Neuronal stem cell (in vitro differentiated cells): Measurements from ENCODE around the gene ENPP6.
A peak's percentile ranks its signal among the peaks of the same experiment; 100 is the strongest.

Experiments
- DNase-seq: peaks from one replicate; pipeline ENCODE4 v3.0.0-alpha.2; 2013; ENCODE audit warnings: low spot score
- H2AFZ ChIP-seq: one replicate; pipeline ENCODE4 v1.6.1; 2013; ENCODE audit warnings: mild to moderate bottlenecking, low read length, inconsistent platforms
- H2AK5ac ChIP-seq: 2 replicates; pipeline ENCODE4 v1.6.1; 2013; ENCODE audit warnings: low read depth, mild to moderate bottlenecking, inconsistent platforms, low read length, moderate library complexity, mixed read lengths
- H2BK120ac ChIP-seq: 2 replicates; pipeline ENCODE4 v1.6.1; 2013; ENCODE audit warnings: low read depth, mild to moderate bottlenecking, inconsistent platforms, low read length, moderate library complexity, mixed read lengths
- H2BK12ac ChIP-seq: one replicate; pipeline ENCODE4 v1.6.1; 2013; ENCODE audit warnings: low read length, inconsistent platforms
- H2BK15ac ChIP-seq: 2 replicates; pipeline ENCODE4 v1.6.1; 2013; ENCODE audit warnings: mild to moderate bottlenecking, low read length, inconsistent platforms, mixed read lengths
- H2BK5ac ChIP-seq: one replicate; pipeline ENCODE4 v1.6.1; 2013; ENCODE audit warnings: inconsistent platforms, mild to moderate bottlenecking, low read length, moderate library complexity
- H3K14ac ChIP-seq: one replicate; pipeline ENCODE4 v1.6.1; 2013; ENCODE audit warnings: low read length, inconsistent platforms
- H3K18ac ChIP-seq: 2 replicates; pipeline ENCODE4 v1.6.1; 2013; ENCODE audit warnings: low read length, inconsistent platforms
- H3K23ac ChIP-seq: 2 replicates; pipeline ENCODE4 v1.6.1; 2013; ENCODE audit warnings: low read depth, mild to moderate bottlenecking, mixed read lengths, low read length, inconsistent platforms; ENCODE audit not compliant: poor library complexity
- H3K27ac ChIP-seq: replicated peaks from 3 replicates; pipeline ENCODE4 v1.5.1; 2013; ENCODE audit warnings: low read length, inconsistent platforms
- H3K27me3 ChIP-seq, 3 experiments: 2 replicates each; pipeline ENCODE4 v1.6.1; 2013; ENCODE audit warnings: low read length in 3 of 3, mild to moderate bottlenecking in 2 of 3, inconsistent platforms in 1 of 3, low read depth in 1 of 3, mixed read lengths in 1 of 3, moderate library complexity in 1 of 3; ENCODE audit not compliant: control insufficient read depth in 3 of 3, insufficient read depth in 3 of 3
- H3K36me3 ChIP-seq, 2 donors: replicated peaks in 1 of 2; 2 replicates each; pipeline ENCODE4 v1.6.1; 2013; ENCODE audit warnings: low read length in 2 of 2; ENCODE audit not compliant: control insufficient read depth in 2 of 2, insufficient read depth in 2 of 2
- H3K4ac ChIP-seq: 2 replicates; pipeline ENCODE4 v1.6.1; 2013; ENCODE audit warnings: inconsistent platforms, mild to moderate bottlenecking, low read length, moderate library complexity
- H3K4me1 ChIP-seq, 2 donors: 1 replicate in 1 of 2; 2 replicates in 1 of 2; pipeline ENCODE4 v1.6.1; 2013; ENCODE audit warnings: low read length in 2 of 2, low read depth in 1 of 2; ENCODE audit not compliant: control insufficient read depth in 2 of 2, insufficient read depth in 1 of 2
- H3K4me2 ChIP-seq: one replicate; pipeline ENCODE4 v1.6.1; 2013; ENCODE audit warnings: mild to moderate bottlenecking, low read length, inconsistent platforms; ENCODE audit not compliant: insufficient read depth, poor library complexity, severe bottlenecking
- H3K4me3 ChIP-seq, 2 donors: 2 replicates each; pipeline ENCODE4 v1.5.1; 2013; ENCODE audit warnings: low read length in 2 of 2, mild to moderate bottlenecking in 2 of 2, inconsistent platforms in 1 of 2, moderate library complexity in 1 of 2
- H3K79me1 ChIP-seq: one replicate; pipeline ENCODE4 v1.6.1; 2013; ENCODE audit warnings: low read depth, mild to moderate bottlenecking, inconsistent platforms, low read length, moderate library complexity
- H3K9ac ChIP-seq: one replicate; pipeline ENCODE4 v1.6.1; 2013; ENCODE audit warnings: mild to moderate bottlenecking, low read depth, low read length, inconsistent platforms; ENCODE audit not compliant: poor library complexity
- H3K9me3 ChIP-seq, 2 donors: replicated peaks in 1 of 2; 2 replicates each; pipeline versions ENCODE3 to v1.6.1; 2013; ENCODE audit warnings: low read length in 2 of 2, mild to moderate bottlenecking in 2 of 2, inconsistent platforms in 1 of 2, low read depth in 1 of 2, mixed read lengths in 1 of 2, moderate library complexity in 1 of 2; ENCODE audit not compliant: control insufficient read depth in 2 of 2, insufficient read depth in 1 of 2
- H4K8ac ChIP-seq: one replicate; pipeline ENCODE4 v1.6.1; 2013; ENCODE audit warnings: low read depth, mild to moderate bottlenecking, inconsistent platforms, low read length, moderate library complexity
- H4K91ac ChIP-seq: one replicate; pipeline ENCODE4 v1.6.1; 2013; ENCODE audit warnings: low read length, low read depth, mild to moderate bottlenecking, inconsistent platforms; ENCODE audit not compliant: poor library complexity
- WGBS, 2 donors: extraction: QIAGEN DNeasy Blood & Tissue Kit; methylation state at CpG; one replicate each; pipeline ENCODE4 v1.1.7; 2013; ENCODE audit warnings: missing lambda C conversion rate in 2 of 2, mixed read lengths in 1 of 2; ENCODE audit not compliant: insufficient read length in 2 of 2, insufficient replicate concordance in 1 of 2; ENCODE audit errors: extremely low coverage in 2 of 2; 5-methylcytosine and 5-hydroxymethylcytosine counted together

Gene ENPP6

DNA sequence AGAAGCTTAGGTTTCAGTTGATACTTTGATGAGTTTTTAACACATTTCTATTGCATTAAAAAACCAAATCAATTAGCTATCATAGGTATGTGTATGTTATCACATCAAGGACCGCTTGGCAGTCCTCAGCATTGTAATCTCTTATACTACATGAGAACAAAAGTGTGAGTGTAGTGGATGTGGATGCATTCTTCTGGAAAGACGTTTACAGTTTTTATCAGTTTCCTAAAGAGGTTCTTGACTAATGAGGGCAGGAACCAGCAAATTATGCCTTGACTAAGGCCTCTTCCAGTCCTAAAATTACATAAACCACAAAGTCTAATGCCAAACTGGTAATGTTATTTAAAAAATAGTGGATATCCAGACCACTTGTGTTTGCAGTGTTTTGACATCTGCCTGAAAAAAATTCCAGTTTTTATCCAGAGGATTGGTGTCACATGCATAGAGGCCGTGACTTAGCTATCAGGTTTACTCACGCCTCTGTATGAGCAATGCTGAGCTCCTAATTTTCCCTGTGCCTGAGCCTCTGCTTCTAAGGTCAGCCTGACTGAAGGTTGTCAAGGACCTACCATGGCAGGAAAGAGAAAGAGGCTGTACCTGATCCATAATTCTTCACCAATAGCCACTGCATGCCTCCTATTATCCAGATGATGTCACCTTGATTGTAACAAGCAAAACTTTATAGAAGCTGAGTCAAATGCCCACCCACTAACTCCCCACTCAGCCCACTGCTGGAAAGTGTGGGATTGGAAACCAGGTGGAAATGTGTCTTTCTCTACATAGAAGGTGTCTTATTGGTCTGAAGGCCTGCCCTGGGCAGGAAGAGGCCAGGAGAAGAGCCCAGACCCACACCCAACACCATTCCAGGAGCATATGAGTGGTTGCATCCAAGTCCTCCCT lies 68.7 kb downstream of the ENPP6 start:
- no peak overlapping the region for H3K18ac ChIP-seq
- H2BK5ac ChIP-seq: no peak overlapping the region
- no peak overlapping the region for H2BK120ac ChIP-seq
- H3K27ac ChIP-seq: no peak overlapping the region
- no peak overlapping the region for H2AK5ac ChIP-seq
- H2BK15ac ChIP-seq: no peak overlapping the region
- H2AFZ ChIP-seq: peak overlapping the region; percentile 0
- no peak overlapping the region for H4K8ac ChIP-seq
- H3K4me2 ChIP-seq: no peak overlapping the region
- no peak overlapping the region for H3K4me3 ChIP-seq
- no CpG with 5 or more reads among the region's 4 CpGs for WGBS, 2 donors
- H3K9me3 ChIP-seq: no peaks in the 10 kb centered on the region
- H3K9ac ChIP-seq: no peak overlapping the region
- H3K4me1 ChIP-seq: peaks cover 2% of the 10 kb centered on the region in 2 donors
- H4K91ac ChIP-seq: no peak overlapping the region
- no peak overlapping the region for H3K23ac ChIP-seq
- no peaks in the 10 kb centered on the region for H3K27me3 ChIP-seq
- no peak overlapping the region for H3K4ac ChIP-seq
- no peaks in the 10 kb centered on the region for H3K36me3 ChIP-seq
- H3K14ac ChIP-seq: no peak overlapping the region
- H3K79me1 ChIP-seq: no peaks in the 10 kb centered on the region
- no peak overlapping the region for H2BK12ac ChIP-seq
- no peak for DNase-seq

GRCh38 chr4:184147858-184148737 lies 69.6 kb downstream of the ENPP6 start:
- Histone ChIP-seq H3K9me3 (no peaks in the 10 kb centered on the region), H3K36me3 (no peaks in the 10 kb centered on the region), H3K14ac (no peak overlapping the region), H4K91ac (no peak overlapping the region), H3K4ac (no peak overlapping the region), H3K4me3 (no peak overlapping the region), H3K27me3 (no peaks in the 10 kb centered on the region), H3K27ac (no peak overlapping the region), H3K79me1 (no peaks in the 10 kb centered on the region), H2BK12ac (no peak overlapping the region), H3K18ac (no peak overlapping the region), H2BK120ac (no peak overlapping the region), H2BK15ac (no peak overlapping the region), H2BK5ac (no peak overlapping the region), H2AK5ac (no peak overlapping the region), H3K23ac (no peak overlapping the region), H3K4me1 (peaks cover 2% of the 10 kb centered on the region in 2 donors), H3K4me2 (no peak overlapping the region), H2AFZ (peak overlapping the region; percentile 0), H3K9ac (no peak overlapping the region), H4K8ac (no peak overlapping the region)
- DNase-seq: no peak
- no CpG with 5 or more reads among the region's 8 CpGs for WGBS, 2 donors

GRCh38 chr4:184146951-184147350 lies 70.7 kb downstream of the ENPP6 start:
- H3K4me3 ChIP-seq: no peak overlapping the region
- H3K79me1 ChIP-seq: no peaks in the 10 kb centered on the region
- H3K4ac ChIP-seq: no peak overlapping the region
- H3K23ac ChIP-seq: no peak overlapping the region
- no peaks in the 10 kb centered on the region for H3K36me3 ChIP-seq
- H3K27me3 ChIP-seq: no peaks in the 10 kb centered on the region
- no peak overlapping the region for H4K91ac ChIP-seq
- H4K8ac ChIP-seq: no peak overlapping the region
- H2BK15ac ChIP-seq: no peak overlapping the region
- H2BK12ac ChIP-seq: no peak overlapping the region
- no peak for DNase-seq
- no peaks in the 10 kb centered on the region for H3K9me3 ChIP-seq
- no peak overlapping the region for H2BK5ac ChIP-seq
- H3K4me2 ChIP-seq: no peak overlapping the region
- no peak overlapping the region for H2BK120ac ChIP-seq
- no peak overlapping the region for H2AFZ ChIP-seq
- H3K4me1 ChIP-seq: peaks cover 2% of the 10 kb centered on the region in 2 donors
- no peak overlapping the region for H3K9ac ChIP-seq
- no CpG with 5 or more reads among the region's 10 CpGs for WGBS, 2 donors
- H3K18ac ChIP-seq: no peak overlapping the region
- H3K27ac ChIP-seq: no peak overlapping the region
- no peak overlapping the region for H3K14ac ChIP-seq
- H2AK5ac ChIP-seq: no peak overlapping the region

GRCh38 chr4:184145596-184145995 lies 72.1 kb downstream of the ENPP6 start:
- no peak overlapping the region for H3K4me3 ChIP-seq
- peaks cover 0 to 2% of the 10 kb centered on the region in 2 donors for H3K9me3 ChIP-seq
- H3K79me1 ChIP-seq: no peaks in the 10 kb centered on the region
- no peak overlapping the region for H3K18ac ChIP-seq
- no peak overlapping the region for H2BK120ac ChIP-seq
- H2AK5ac ChIP-seq: no peak overlapping the region
- no peak overlapping the region for H3K14ac ChIP-seq
- H3K27ac ChIP-seq: no peak overlapping the region
- no CpG with 5 or more reads among the region's 5 CpGs for WGBS, 2 donors
- H2BK12ac ChIP-seq: no peak overlapping the region
- H2BK5ac ChIP-seq: no peak overlapping the region
- no peak overlapping the region for H2BK15ac ChIP-seq
- H3K9ac ChIP-seq: no peak overlapping the region
- no peak overlapping the region for H3K4ac ChIP-seq
- no peak overlapping the region for H4K91ac ChIP-seq
- H3K23ac ChIP-seq: no peak overlapping the region
- H2AFZ ChIP-seq: no peak overlapping the region
- H3K4me2 ChIP-seq: no peak overlapping the region
- H3K27me3 ChIP-seq: no peaks in the 10 kb centered on the region
- H3K4me1 ChIP-seq: peaks cover 2% of the 10 kb centered on the region in 2 donors
- H4K8ac ChIP-seq: no peak overlapping the region
- DNase-seq: no peak
- no peaks in the 10 kb centered on the region for H3K36me3 ChIP-seq
